OCI-LY3 (cell line): ENCODE data around the gene POU6F2.

Experiments used
- H2AFZ ChIP-seq: fragments of 200-600, 300-600 bp; shearing (Covaris generic); 2 replicates; pipeline ENCODE4 v1.6.0; 2014; ENCODE audit warnings: antibody characterized with exemption, low read depth, low read length
- H3K27ac ChIP-seq: fragments of 200-600, 300-600 bp; sonication (generic); 2 replicates; pipeline ENCODE4 v1.5.1; 2014; ENCODE audit warnings: mild to moderate bottlenecking, low read length, moderate library complexity, mixed read lengths
- H3K27me3 ChIP-seq: fragments of 200-600, 300-600 bp; sonication (generic); 2 replicates; pipeline ENCODE4 v1.6.1; 2014; ENCODE audit warnings: low read depth, low read length, mixed read lengths
- H3K36me3 ChIP-seq: fragments of 200-600, 300-600 bp; sonication (generic); replicated peaks from 2 replicates; pipeline ENCODE3; 2014; ENCODE audit warnings: low read depth, low read length, mixed read lengths
- H3K4me1 ChIP-seq: fragments of 300-600, 200-600 bp; sonication (generic); 2 replicates; pipeline ENCODE4 v1.6.1; 2014; ENCODE audit warnings: low read length, mixed read lengths
- H3K4me2 ChIP-seq: fragments of 200-600, 300-600 bp; sonication (generic); 2 replicates; pipeline ENCODE4 v1.6.1; 2014; ENCODE audit warnings: low read length, mixed read lengths
- H3K4me3 ChIP-seq: fragments of 300-600, 200-600 bp; sonication (generic); 2 replicates; pipeline ENCODE4 v1.5.1; 2014; ENCODE audit warnings: antibody characterized with exemption, mild to moderate bottlenecking, low read length, moderate library complexity
- H3K79me2 ChIP-seq: fragments of 300-600, 200-600 bp; shearing (Covaris generic); 2 replicates; pipeline ENCODE4 v1.6.1; 2014; ENCODE audit warnings: mild to moderate bottlenecking, low read length, mixed read lengths
- H3K9ac ChIP-seq: fragments of 300-600, 200-600 bp; shearing (Covaris generic); 2 replicates; pipeline ENCODE4 v1.6.0; 2014; ENCODE audit warnings: mild to moderate bottlenecking, low read length, moderate library complexity
- H3K9me3 ChIP-seq: fragments of 200-600, 300-600 bp; shearing (Covaris generic); 2 replicates; pipeline ENCODE4 v1.6.1; 2014; ENCODE audit warnings: low read length, mixed read lengths; ENCODE audit not compliant: insufficient read depth
- H4K20me1 ChIP-seq: fragments of 200-600, 300-600 bp; sonication (generic); 2 replicates; pipeline ENCODE4 v1.6.1; 2016; ENCODE audit warnings: low read length, mixed read lengths; ENCODE audit not compliant: insufficient read depth
- CTCF ChIP-seq: fragments of 200-600, 300-600 bp; sonication (generic); IDR thresholded peaks from 2 replicates; pipeline ENCODE4 v1.5.1; 2014; ENCODE audit warnings: antibody characterized with exemption, low read length, low read depth
- EZH2phosphoT487 ChIP-seq: fragments of 200-600 bp; shearing (Covaris generic); IDR thresholded peaks from 2 replicates; pipeline ENCODE4 v1.6.1; 2018; ENCODE audit warnings: antibody characterized with exemption, mixed run types, low read depth

Gene POU6F2

GRCh38 chr7:39102234-39102633, 124.5 kb downstream of the POU6F2 start:
- Histone ChIP-seq H3K36me3 (no peaks in the 10 kb centered on the region), H2AFZ (no peak overlapping the region), H4K20me1 (no peaks in the 10 kb centered on the region), H3K4me3 (no peak overlapping the region), H3K4me2 (no peak overlapping the region), H3K9me3 (no peaks in the 10 kb centered on the region), H3K27me3 (peaks cover 16% of the 10 kb centered on the region), H3K4me1 (no peaks in the 10 kb centered on the region), H3K27ac (no peak overlapping the region), H3K79me2 (no peaks in the 10 kb centered on the region), H3K9ac (no peak overlapping the region)
- TF ChIP-seq EZH2phosphoT487: no peak
- no peak for TF ChIP-seq CTCF

- no peak for TF ChIP-seq EZH2phosphoT487
- TF ChIP-seq CTCF: no peak
- H3K4me1 ChIP-seq: no peaks in the 10 kb centered on the region
- no peaks in the 10 kb centered on the region for H3K36me3 ChIP-seq
- no peak overlapping the region for H3K4me3 ChIP-seq
- peaks cover 13% of the 10 kb centered on the region for H3K27me3 ChIP-seq
- H3K9me3 ChIP-seq: no peaks in the 10 kb centered on the region
- H3K4me2 ChIP-seq: no peak overlapping the region
- no peak overlapping the region for H3K27ac ChIP-seq
- H2AFZ ChIP-seq: no peak overlapping the region
- no peaks in the 10 kb centered on the region for H3K79me2 ChIP-seq
- no peak overlapping the region for H3K9ac ChIP-seq
- no peaks in the 10 kb centered on the region for H4K20me1 ChIP-seq
Measured at GRCh38 chr7:39105720-39106119, 128.0 kb downstream of the POU6F2 start.

GRCh38 chr7:39125846-39126245, 148.1 kb downstream of the POU6F2 start:
- no peaks in the 10 kb centered on the region for H3K9me3 ChIP-seq
- no peaks in the 10 kb centered on the region for H3K4me1 ChIP-seq
- H3K4me3 ChIP-seq: no peak overlapping the region
- no peaks in the 10 kb centered on the region for H3K27me3 ChIP-seq
- H4K20me1 ChIP-seq: no peaks in the 10 kb centered on the region
- no peaks in the 10 kb centered on the region for H3K36me3 ChIP-seq
- no peak for TF ChIP-seq EZH2phosphoT487
- TF ChIP-seq CTCF: no peak
- H3K27ac ChIP-seq: no peak overlapping the region
- no peaks in the 10 kb centered on the region for H3K79me2 ChIP-seq
- H3K9ac ChIP-seq: no peak overlapping the region
- H3K4me2 ChIP-seq: no peak overlapping the region
- H2AFZ ChIP-seq: no peak overlapping the region

GRCh38 chr7:39127058-39127457, 149.3 kb downstream of the POU6F2 start:
- no peak overlapping the region for H3K4me2 ChIP-seq
- H3K4me1 ChIP-seq: no peaks in the 10 kb centered on the region
- no peaks in the 10 kb centered on the region for H3K79me2 ChIP-seq
- no peaks in the 10 kb centered on the region for H4K20me1 ChIP-seq
- no peaks in the 10 kb centered on the region for H3K36me3 ChIP-seq
- H3K4me3 ChIP-seq: no peak overlapping the region
- no peak overlapping the region for H2AFZ ChIP-seq
- no peak overlapping the region for H3K27ac ChIP-seq
- H3K9me3 ChIP-seq: no peaks in the 10 kb centered on the region
- no peaks in the 10 kb centered on the region for H3K27me3 ChIP-seq
- no peak overlapping the region for H3K9ac ChIP-seq
- TF ChIP-seq CTCF (no peak), EZH2phosphoT487 (no peak)
